H4 (cell line): ENCODE data around the gene TUBGCP4. TPM values are rescaled to one million over a fixed set of nuclear protein-coding genes. Genes with fewer than 3 reads are reported as not detected.
"Not testable (repeated sequence)": the region's sequence is repeated elsewhere in the genome, so short reads cannot be mapped to it uniquely, and the experiment has no call there.

ENCODE experiments used
- DNase-seq: peaks from one replicate; pipeline ENCODE4 v3.0.0-alpha.2; 2015; ENCODE audit warnings: low spot score
- total RNA-seq: library from RNA; depleted of rRNA; stranded (reverse); fragments of >200 nt; shearing (Covaris generic); gene quantifications from 2 replicates; pipeline ENCODE4 v1.2.3, GENCODE V29; 2014; rRNA removed

TUBGCP4 gene
- total RNA-seq: 12.4 and 19.0 TPM in 2 replicates

- DNase-seq: peak; percentile 60
Measured at GRCh38 chr15:43370975-43371974, at the start of gene TUBGCP4, which contains the start of gene ZSCAN29. Gene TUBGCP4 (plus strand): TSS chr15:43371101. CDS start chr15:43371355, 254 bp downstream. Gene ZSCAN29 (minus strand): TSS chr15:43371043. CDS start chr15:43369913, 1,130 bp downstream.

GRCh38 chr15:43325039-43325684 lies 45.7 kb upstream of the TUBGCP4 start:
- DNase-seq: no peak

- no peak for DNase-seq
Measured at GRCh38 chr15:43329217-43329959, 41.5 kb upstream of the TUBGCP4 start.

GRCh38 chr15:43329960-43330779 lies 40.7 kb upstream of the TUBGCP4 start, which contains the start of gene LCMT2:
Gene LCMT2 (minus strand): TSS chr15:43330573. CDS start chr15:43330489, 84 bp downstream.
- peak; percentile 94 for DNase-seq

GRCh38 chr15:43330780-43331087 lies 40.2 kb upstream of the TUBGCP4 start:
- DNase-seq: no peak

- DNase-seq: no peak
Measured at GRCh38 chr15:43346305-43346704, 24.6 kb upstream of the TUBGCP4 start.

GRCh38 chr15:43347114-43347513 lies 23.8 kb upstream of the TUBGCP4 start:
- DNase-seq: no peak

GRCh38 chr15:43352693-43353382 lies 18.1 kb upstream of the TUBGCP4 start:
- DNase-seq: no peak

- no peak for DNase-seq
Measured at GRCh38 chr15:43360821-43361220, 10.1 kb upstream of the TUBGCP4 start.

GRCh38 chr15:43361313-43361903 lies 9.5 kb upstream of the TUBGCP4 start:
- DNase-seq: no peak

GRCh38 chr15:43370310-43370974 lies 459 bp upstream of the TUBGCP4 start:
- no peak for DNase-seq

GRCh38 chr15:43376017-43376705 lies 5.3 kb downstream of the TUBGCP4 start:
- peak; percentile 17 for DNase-seq

- DNase-seq: no peak
Measured at GRCh38 chr15:43378601-43379000, 7.7 kb downstream of the TUBGCP4 start.

GRCh38 chr15:43382310-43382709 lies 11.4 kb downstream of the TUBGCP4 start:
- no peak for DNase-seq

- no peak for DNase-seq
Measured at GRCh38 chr15:43383070-43383469, 12.2 kb downstream of the TUBGCP4 start.

- peak; percentile 30 for DNase-seq
Measured at GRCh38 chr15:43390723-43391122, 19.8 kb downstream of the TUBGCP4 start.

GRCh38 chr15:43393592-43393991 lies 22.7 kb downstream of the TUBGCP4 start:
- not testable (repeated sequence) for DNase-seq

GRCh38 chr15:43402255-43402654 lies 31.4 kb downstream of the TUBGCP4 start:
- no peak for DNase-seq

GRCh38 chr15:43403616-43404015 lies 32.7 kb downstream of the TUBGCP4 start:
- DNase-seq: no peak
